Muscle layer of duodenum (tissue), 2 donors: ENCODE data around the gene SPPL2A.

Experiments used
- H3K27ac ChIP-seq: one replicate; pipeline ENCODE4 v1.7.0; 2013; ENCODE audit warnings: mild to moderate bottlenecking, low read length
- H3K27me3 ChIP-seq: one replicate; pipeline ENCODE4 v1.7.0; 2013; ENCODE audit warnings: low read depth, mild to moderate bottlenecking, control low read depth, low read length
- H3K36me3 ChIP-seq, 2 donors: one replicate each; pipeline ENCODE4 v1.7.0; 2013; ENCODE audit warnings: low read length in 2 of 2, control low read depth in 1 of 2, mild to moderate bottlenecking in 1 of 2; ENCODE audit not compliant: insufficient read depth in 2 of 2, control insufficient read depth in 1 of 2
- H3K4me1 ChIP-seq, 2 donors: one replicate each; pipeline ENCODE4 v1.7.0; 2013; ENCODE audit warnings: low read length in 2 of 2, mild to moderate bottlenecking in 2 of 2, control low read depth in 1 of 2, moderate library complexity in 1 of 2; ENCODE audit not compliant: insufficient read depth in 2 of 2, control insufficient read depth in 1 of 2
- H3K4me3 ChIP-seq, 2 donors: one replicate each; pipeline ENCODE4 v1.7.0; 2013; ENCODE audit warnings: low read length in 2 of 2, low read depth in 1 of 2, mild to moderate bottlenecking in 1 of 2
- H3K9me3 ChIP-seq, 2 donors: one replicate each; pipeline ENCODE4 v1.7.0; 2013; ENCODE audit warnings: low read length in 2 of 2, control low read depth in 1 of 2, mild to moderate bottlenecking in 1 of 2; ENCODE audit not compliant: control insufficient read depth in 1 of 2
- donor health status: healthy.

Gene SPPL2A

DNA sequence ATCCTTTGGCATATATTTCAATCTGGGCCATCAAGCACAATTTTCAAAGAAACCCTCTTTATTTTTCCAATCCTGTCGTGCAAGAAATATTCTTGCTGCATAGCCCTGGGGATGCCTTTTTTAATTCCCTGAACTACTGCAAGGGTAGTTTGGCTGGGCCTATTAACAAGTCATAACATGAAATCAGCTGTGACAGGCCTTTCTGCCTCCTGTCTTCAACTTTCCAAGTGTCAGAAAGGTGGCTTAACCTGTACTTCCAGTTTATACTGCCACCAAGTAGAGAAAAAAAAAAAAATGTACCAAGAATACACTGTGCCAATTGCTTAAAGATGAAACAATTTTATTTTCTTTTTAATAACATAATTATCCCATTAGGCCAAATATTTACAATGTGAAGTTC, 32.4 kb upstream of the SPPL2A start:
- no peak overlapping the region for H3K4me3 ChIP-seq
- H3K9me3 ChIP-seq = no peaks in the 10 kb centered on the region
- no peak overlapping the region for H3K27ac ChIP-seq
- no peaks in the 10 kb centered on the region for H3K4me1 ChIP-seq
- H3K27me3 ChIP-seq = no peaks in the 10 kb centered on the region
- no peaks in the 10 kb centered on the region for H3K36me3 ChIP-seq

DNA sequence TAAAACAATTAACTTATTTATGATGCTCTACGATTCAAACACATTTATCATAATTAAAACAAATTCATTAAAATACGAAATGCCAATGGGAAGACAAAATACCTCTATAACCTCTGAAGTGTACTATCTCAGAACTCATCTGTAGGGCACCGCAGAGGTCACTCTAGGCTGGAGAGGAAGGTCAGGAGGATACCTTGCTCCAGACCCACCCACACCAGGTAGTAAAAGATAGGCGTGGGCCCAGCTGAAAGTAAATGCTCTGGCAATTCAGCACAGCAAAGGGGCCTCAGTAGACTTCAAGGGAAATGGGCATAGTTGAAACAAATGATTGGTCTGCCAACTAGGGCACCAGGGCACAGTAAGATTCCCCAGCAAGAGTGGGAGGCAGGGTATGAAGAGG, 26.0 kb upstream of the SPPL2A start:
- Histone ChIP-seq H3K36me3 (no peaks in the 10 kb centered on the region), H3K27me3 (no peaks in the 10 kb centered on the region), H3K27ac (peak overlapping the region; percentile 46), H3K4me1 (no peaks in the 10 kb centered on the region), H3K4me3 (no peak overlapping the region), H3K9me3 (no peaks in the 10 kb centered on the region)

DNA sequence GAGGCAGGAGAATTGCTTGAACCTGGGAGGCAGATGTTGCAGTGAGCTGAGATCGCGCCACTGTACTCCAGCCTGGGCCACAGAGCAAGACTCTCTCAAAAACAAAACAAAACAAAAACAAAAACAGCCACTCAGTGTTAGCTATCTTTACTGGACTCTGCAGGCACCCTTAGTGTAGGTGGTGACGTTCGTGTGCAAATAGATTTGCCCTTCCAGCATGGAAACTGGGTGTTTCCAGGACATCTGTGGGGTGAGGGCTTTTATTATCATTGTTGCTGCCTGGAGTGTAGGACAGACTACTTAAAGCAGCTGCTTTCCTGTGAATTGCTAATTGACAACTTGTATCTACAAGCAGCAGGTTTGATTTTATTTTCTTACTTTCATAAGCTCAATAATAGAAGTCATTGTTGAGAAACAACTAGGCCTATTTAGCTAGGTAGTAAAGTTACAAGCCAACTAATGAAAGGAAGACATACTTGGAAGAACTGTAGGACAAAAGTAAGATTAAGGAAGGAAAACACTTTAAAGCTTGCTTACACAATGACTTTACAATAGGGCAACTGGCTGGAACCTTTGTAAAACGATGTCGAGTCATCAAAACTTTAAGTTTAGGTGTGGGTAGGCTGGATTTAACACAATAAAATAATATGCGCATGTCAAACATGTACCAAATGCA, 25.4 kb upstream of the SPPL2A start:
- H3K27me3 ChIP-seq = no peaks in the 10 kb centered on the region
- no peaks in the 10 kb centered on the region for H3K36me3 ChIP-seq
- no peaks in the 10 kb centered on the region for H3K4me1 ChIP-seq
- H3K4me3 ChIP-seq = no peak overlapping the region
- peak overlapping the region; percentile 46 for H3K27ac ChIP-seq
- no peaks in the 10 kb centered on the region for H3K9me3 ChIP-seq

DNA sequence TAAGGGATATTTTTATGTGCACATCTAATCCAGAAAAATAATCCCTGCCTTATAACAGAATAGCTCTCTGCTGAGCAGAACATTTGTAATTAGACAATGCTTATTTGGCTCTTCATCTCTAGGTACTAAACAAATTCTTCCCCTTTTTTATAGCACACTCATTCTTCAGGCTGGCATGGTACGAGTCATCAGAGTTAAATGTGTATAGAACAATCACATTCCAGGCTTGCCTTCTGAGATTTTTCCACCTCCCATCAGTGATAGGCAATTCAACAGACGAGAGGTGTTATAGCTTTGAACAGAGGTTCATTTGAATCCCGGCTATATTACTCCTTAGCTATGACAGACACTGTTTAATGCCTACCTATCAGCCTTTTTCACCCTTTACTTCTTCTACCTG, 21.4 kb upstream of the SPPL2A start:
- no peak overlapping the region for H3K4me3 ChIP-seq
- no peaks in the 10 kb centered on the region for H3K36me3 ChIP-seq
- H3K9me3 ChIP-seq = no peaks in the 10 kb centered on the region
- H3K4me1 ChIP-seq = peaks cover 0 to 12% of the 10 kb centered on the region in 2 donors
- no peak overlapping the region for H3K27ac ChIP-seq
- no peaks in the 10 kb centered on the region for H3K27me3 ChIP-seq

DNA sequence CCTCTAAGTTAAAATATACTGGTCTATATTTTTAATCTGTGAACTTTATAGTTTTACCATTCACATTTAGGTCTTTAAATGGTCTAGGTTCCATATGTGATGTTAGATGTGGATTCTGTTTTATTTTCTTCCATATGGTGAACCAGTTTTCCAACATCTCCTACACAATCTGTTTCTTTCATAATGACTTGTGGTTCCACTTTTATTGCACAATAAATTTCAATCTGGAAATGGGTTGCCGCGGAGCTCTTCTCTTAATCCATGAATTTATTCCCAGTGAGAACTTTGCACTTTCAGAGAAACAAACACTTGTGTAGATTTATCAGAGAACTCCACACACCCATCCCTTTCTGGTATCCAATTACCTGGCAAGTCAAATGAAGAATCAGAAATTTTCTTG, 20.9 kb upstream of the SPPL2A start:
- H3K9me3 ChIP-seq = no peaks in the 10 kb centered on the region
- no peaks in the 10 kb centered on the region for H3K36me3 ChIP-seq
- H3K4me3 ChIP-seq = no peak overlapping the region
- peaks cover 0 to 12% of the 10 kb centered on the region in 2 donors for H3K4me1 ChIP-seq
- no peak overlapping the region for H3K27ac ChIP-seq
- H3K27me3 ChIP-seq = no peaks in the 10 kb centered on the region

DNA sequence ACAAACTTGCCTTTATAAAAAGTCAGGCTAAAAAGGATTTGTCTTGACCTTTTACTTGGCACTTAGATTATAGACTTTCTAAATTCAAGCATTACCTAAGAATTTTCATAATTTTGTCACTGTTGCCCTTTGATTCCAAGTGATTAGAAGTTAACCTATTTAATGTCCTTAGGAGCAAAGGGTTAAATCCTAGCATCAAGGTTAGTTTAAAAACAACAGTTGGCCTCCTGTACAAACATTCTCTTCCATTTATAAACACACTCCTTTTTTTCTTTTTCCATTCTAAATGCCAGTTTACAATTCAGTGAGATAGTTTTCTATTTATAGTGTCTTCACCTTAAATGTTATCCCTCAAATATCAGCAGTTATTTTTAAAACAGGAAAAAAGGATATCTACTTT, 18.4 kb upstream of the SPPL2A start:
- no peaks in the 10 kb centered on the region for H3K36me3 ChIP-seq
- no peaks in the 10 kb centered on the region for H3K9me3 ChIP-seq
- H3K4me1 ChIP-seq = peaks cover 0 to 12% of the 10 kb centered on the region in 2 donors
- H3K4me3 ChIP-seq = no peak overlapping the region
- no peak overlapping the region for H3K27ac ChIP-seq
- no peaks in the 10 kb centered on the region for H3K27me3 ChIP-seq

DNA sequence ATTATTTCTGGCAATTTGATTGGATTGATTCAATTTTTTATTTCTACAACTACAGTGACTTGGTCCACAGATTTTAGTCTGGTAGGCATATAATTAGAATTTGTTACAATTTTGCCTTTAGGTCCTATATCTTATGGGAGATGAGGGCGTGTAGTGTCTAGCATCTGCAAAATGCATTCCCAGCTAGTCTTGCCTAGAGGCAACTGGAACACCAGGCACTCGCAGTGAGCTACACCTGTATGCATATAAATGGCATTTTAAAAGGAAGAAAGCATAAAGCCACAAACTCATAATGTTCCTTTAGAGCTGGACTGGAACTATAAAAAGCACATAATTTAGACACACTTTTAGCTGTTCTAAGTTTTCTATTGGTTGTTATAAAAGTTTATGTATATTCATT, 17.9 kb upstream of the SPPL2A start:
- H3K27me3 ChIP-seq = no peaks in the 10 kb centered on the region
- H3K36me3 ChIP-seq = no peaks in the 10 kb centered on the region
- no peaks in the 10 kb centered on the region for H3K9me3 ChIP-seq
- H3K4me3 ChIP-seq = no peak overlapping the region
- no peak overlapping the region for H3K27ac ChIP-seq
- H3K4me1 ChIP-seq = peaks cover 0 to 12% of the 10 kb centered on the region in 2 donors

DNA sequence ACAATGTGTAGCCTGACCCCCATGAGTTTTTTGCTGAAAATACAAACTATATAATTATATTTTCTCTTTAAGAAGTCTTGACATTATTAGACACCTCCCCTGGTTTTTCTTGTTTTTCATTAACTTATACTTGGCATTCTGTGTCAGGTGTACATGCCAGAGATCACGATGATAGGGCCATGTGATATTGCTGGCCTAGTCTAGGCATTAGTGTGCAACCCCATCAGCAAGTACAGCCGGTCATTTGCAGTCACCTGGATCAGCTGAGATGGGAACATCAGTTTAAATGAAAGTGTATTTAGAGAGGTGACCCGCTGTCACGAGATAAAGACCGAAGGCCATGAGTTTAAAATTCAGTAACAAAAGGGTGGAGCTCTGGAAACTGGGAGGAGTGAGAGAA, 12.6 kb upstream of the SPPL2A start:
- Histone ChIP-seq H3K4me1 (no peaks in the 10 kb centered on the region), H3K27ac (no peak overlapping the region), H3K9me3 (no peaks in the 10 kb centered on the region), H3K36me3 (no peaks in the 10 kb centered on the region), H3K4me3 (no peak overlapping the region), H3K27me3 (no peaks in the 10 kb centered on the region)

DNA sequence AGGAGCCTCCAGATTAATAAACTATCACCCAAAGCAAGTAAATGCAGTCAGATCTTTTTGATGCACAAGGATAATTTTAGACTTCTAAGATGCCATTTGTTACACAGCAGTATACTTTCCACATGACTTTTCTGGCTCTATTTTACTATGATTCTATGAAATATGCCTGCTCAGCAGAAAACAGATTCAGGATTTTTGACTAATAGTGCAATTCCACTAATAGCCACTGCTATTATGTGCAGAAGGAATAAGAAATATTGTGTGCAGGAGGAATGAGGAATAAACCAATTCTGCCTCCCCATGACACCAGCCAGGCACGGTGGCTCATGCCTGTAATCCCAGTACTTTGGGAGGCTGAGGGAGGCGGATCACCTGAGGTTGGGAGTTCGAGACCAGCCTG, 11.5 kb upstream of the SPPL2A start:
- Histone ChIP-seq H3K4me3 (no peak overlapping the region), H3K27me3 (no peaks in the 10 kb centered on the region), H3K4me1 (no peaks in the 10 kb centered on the region), H3K36me3 (no peaks in the 10 kb centered on the region), H3K9me3 (no peaks in the 10 kb centered on the region), H3K27ac (no peak overlapping the region)

DNA sequence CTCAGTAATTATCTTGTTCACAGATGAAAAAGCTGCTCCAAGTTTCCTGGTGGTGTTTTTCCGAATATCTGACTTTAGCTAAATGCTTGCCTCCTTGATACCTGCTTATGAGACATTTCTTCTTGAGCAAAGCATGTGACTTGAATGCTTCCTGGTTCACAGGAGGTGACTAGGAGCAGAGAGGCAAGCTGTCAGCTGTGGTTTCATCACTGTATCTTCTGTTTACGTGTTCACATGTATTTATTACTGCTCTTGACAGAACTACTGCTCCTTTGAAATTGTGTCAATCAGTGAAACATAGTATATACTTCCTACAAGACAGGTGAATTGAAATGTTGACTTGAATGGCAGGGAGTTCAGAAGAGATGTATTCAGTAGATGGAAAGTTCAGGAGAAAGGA, 8.9 kb upstream of the SPPL2A start:
- no peaks in the 10 kb centered on the region for H3K4me1 ChIP-seq
- H3K27me3 ChIP-seq = no peaks in the 10 kb centered on the region
- H3K27ac ChIP-seq = no peak overlapping the region
- no peaks in the 10 kb centered on the region for H3K9me3 ChIP-seq
- H3K4me3 ChIP-seq = no peak overlapping the region
- no peaks in the 10 kb centered on the region for H3K36me3 ChIP-seq

DNA sequence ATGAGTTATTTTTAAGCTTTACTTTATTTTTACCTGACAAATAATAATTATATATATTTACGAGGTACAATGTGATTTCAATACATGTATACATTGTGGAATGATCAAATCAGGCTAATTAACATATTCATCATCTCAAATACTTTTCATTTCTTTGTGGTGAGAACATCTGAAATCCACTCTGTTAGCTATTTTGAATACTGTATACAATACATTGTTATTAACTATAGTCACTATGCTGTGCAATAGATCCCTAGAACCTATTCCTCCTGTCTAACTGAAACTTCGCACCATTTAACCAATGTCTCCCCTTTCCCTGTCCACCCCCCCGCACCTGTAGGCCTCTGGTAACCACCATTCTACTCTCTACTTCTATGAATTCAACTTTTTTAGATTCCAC, 7.9 kb upstream of the SPPL2A start:
- no peaks in the 10 kb centered on the region for H3K36me3 ChIP-seq
- H3K9me3 ChIP-seq = no peaks in the 10 kb centered on the region
- H3K4me1 ChIP-seq = no peaks in the 10 kb centered on the region
- H3K27ac ChIP-seq = no peak overlapping the region
- no peaks in the 10 kb centered on the region for H3K27me3 ChIP-seq
- no peak overlapping the region for H3K4me3 ChIP-seq

DNA sequence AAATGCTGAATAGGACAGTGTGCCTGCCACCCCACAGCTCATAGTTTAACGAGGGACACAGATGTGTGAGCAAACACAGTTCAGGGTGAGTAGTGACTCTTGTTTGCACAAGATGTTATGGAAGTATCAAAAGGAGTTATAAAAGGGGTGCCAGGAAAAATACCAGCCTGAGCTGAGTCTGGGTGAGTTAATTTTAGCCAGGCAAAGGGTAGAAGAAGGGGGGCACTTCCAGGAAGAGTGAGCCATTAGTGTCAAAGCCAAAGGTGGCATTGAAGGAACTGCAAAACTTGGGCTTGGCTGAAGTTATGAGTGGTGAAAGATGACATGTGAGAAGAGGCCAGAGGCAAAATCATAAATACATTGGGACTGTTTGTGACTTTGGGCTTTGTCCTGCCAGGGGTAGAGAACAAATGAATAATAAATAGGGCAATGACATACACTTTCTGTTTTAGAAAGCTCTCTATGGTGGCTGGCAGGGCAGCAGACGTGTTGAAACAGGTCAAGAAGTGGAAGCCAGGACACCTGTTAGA, 1.9 kb upstream of the SPPL2A start:
- Histone ChIP-seq H3K36me3 (no peaks in the 10 kb centered on the region), H3K4me3 (no peak overlapping the region), H3K27me3 (no peaks in the 10 kb centered on the region), H3K9me3 (no peaks in the 10 kb centered on the region), H3K4me1 (peaks cover 3 to 4% of the 10 kb centered on the region in 2 donors), H3K27ac (no peak overlapping the region)
